NT2/D1 (cell line): ENCODE measurements around the gene ADIRF.
"Not testable (repeated sequence)": the region's sequence is repeated elsewhere in the genome, so short reads cannot be mapped to it uniquely, and the experiment has no call there.

ENCODE experiments used
- DNase-seq: peaks from one replicate; pipeline ENCODE4 v3.0.0-alpha.2; 2011; ENCODE audit warnings: low read depth, low spot score
- H3K27me3 ChIP-seq: 2 replicates; pipeline ENCODE4 v1.6.0; 2011; ENCODE audit warnings: mild to moderate bottlenecking; ENCODE audit not compliant: insufficient read length, insufficient read depth
- H3K36me3 ChIP-seq: 2 replicates; pipeline ENCODE4 v1.6.1; 2011; ENCODE audit warnings: mild to moderate bottlenecking, low read length, mixed read lengths; ENCODE audit not compliant: insufficient read depth, insufficient read length
- H3K4me1 ChIP-seq: 2 replicates; pipeline ENCODE4 v1.5.1; 2011; ENCODE audit not compliant: insufficient read depth, insufficient read length
- H3K4me3 ChIP-seq: 2 replicates; pipeline ENCODE4 v1.5.1; 2011; ENCODE audit warnings: low read depth; ENCODE audit not compliant: insufficient read length
- H3K9ac ChIP-seq: 2 replicates; pipeline ENCODE4 v1.6.0; 2011; ENCODE audit warnings: low read depth; ENCODE audit not compliant: insufficient read length
- H3K9me3 ChIP-seq: 2 replicates; pipeline ENCODE4 v1.5.1; 2011; ENCODE audit warnings: mild to moderate bottlenecking, low read length; ENCODE audit not compliant: insufficient read depth
- SUZ12 ChIP-seq: IDR thresholded peaks from 2 replicates; pipeline ENCODE4 v1.6.1; 2011; ENCODE audit not compliant: insufficient read length, insufficient read depth; ENCODE audit errors: extremely low read depth
- YY1 ChIP-seq: IDR thresholded peaks from 2 replicates; pipeline ENCODE4 v1.6.1; 2011; ENCODE audit not compliant: insufficient read length, insufficient read depth
- ZNF274 ChIP-seq: IDR thresholded peaks from 2 replicates; pipeline ENCODE4 v1.6.1; 2011; ENCODE audit warnings: mild to moderate bottlenecking, low read depth, low read length

ADIRF gene

DNA sequence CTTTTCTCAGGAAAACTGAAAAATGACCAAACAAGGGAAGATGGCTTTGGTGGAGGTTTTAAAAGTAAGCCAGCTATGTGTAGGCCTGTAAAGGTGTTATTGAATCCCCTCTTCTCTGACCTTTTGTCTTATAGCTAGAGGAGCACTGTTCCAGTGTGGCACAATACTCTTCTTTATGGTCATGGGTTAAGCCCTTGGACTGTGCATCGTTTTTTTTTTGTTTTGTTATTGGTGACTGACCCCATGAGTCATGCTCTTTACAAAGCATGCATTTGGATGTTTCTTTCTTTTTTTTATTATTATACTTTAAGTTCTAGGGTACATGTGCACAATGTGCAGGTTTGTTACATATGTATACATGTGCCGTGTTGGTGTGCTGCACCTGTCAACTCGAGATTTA, 32.2 kb downstream of the ADIRF start:
- no peak for DNase-seq
- Histone ChIP-seq H3K27me3 (no peaks in the 10 kb centered on the region), H3K36me3 (no peaks in the 10 kb centered on the region), H3K4me3 (no peak overlapping the region), H3K4me1 (no peaks in the 10 kb centered on the region), H3K9ac (no peak overlapping the region), H3K9me3 (no peaks in the 10 kb centered on the region)
- TF ChIP-seq YY1 = no peak
- no peak for TF ChIP-seq ZNF274
- TF ChIP-seq SUZ12 = no peak

DNA sequence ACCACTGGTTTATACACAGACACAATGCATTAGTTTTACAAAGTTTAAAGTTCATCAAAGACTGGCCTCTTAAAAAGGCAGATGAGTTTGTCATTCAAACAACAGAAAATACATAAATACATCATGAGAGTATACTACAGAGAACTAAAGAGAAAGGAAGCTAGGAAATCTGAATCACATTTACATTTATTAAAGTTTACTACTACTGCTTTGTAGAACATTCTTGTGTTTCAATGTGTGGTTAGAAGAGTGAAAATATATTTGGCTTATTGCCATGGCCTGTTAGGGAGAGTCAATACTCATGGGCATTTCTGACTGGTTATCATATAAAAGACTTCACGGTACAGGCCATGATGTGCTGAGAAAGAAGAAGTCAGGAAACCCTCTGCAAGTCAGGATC, 38.8 kb downstream of the ADIRF start:
- not testable (repeated sequence) for H3K9me3 ChIP-seq

DNA sequence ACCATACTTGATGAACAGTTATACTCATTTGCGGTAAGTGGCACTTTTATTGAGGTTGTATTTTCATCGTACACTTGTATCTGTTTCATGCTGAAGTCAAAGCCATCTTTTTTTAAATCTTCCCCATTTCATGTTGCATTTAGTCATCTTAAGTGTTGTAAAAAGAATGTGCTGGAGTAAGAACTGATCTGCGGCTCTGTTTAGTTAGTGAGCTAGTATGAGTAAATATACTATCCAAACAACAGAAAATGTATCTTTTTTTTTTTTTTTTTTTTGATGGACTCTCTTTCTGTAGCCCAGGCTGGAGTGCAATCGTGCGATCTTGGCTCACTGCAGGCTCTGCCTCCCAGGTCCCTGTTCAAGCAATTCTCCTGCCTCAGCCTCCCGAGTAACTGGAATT, 39.4 kb downstream of the ADIRF start:
- DNase-seq, H3K36me3 ChIP-seq, H3K9me3 ChIP-seq, H3K4me1 ChIP-seq, H3K27me3 ChIP-seq, H3K4me3 ChIP-seq, H3K9ac ChIP-seq: not testable (repeated sequence)

More for the DNA sequence above, 38.8 kb downstream of the ADIRF start:
- not testable (repeated sequence) for H3K9ac ChIP-seq, H3K4me3 ChIP-seq, DNase-seq, H3K27me3 ChIP-seq, H3K4me1 ChIP-seq, H3K36me3 ChIP-seq

DNA sequence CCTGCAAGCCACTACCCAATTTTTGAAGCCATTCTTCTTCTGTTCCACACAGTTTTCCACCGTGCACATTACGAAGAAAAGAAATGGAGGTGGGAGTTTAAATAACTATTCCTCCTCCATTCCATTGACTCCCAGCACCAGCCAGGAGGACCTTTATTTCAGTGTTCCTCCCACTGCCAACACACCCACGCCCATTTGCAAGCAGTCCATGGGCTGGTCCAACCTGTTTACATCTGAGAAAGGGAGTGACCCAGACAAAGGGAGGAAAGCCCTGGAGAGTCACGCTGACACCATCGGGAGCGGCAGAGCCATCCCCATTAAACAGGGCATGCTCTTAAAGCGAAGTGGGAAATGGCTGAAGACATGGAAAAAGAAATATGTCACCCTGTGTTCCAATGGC, 40.0 kb downstream of the ADIRF start:
- H3K9me3 ChIP-seq, H3K27me3 ChIP-seq, H3K4me1 ChIP-seq, DNase-seq, H3K4me3 ChIP-seq, H3K9ac ChIP-seq, H3K36me3 ChIP-seq: not testable (repeated sequence)

DNA sequence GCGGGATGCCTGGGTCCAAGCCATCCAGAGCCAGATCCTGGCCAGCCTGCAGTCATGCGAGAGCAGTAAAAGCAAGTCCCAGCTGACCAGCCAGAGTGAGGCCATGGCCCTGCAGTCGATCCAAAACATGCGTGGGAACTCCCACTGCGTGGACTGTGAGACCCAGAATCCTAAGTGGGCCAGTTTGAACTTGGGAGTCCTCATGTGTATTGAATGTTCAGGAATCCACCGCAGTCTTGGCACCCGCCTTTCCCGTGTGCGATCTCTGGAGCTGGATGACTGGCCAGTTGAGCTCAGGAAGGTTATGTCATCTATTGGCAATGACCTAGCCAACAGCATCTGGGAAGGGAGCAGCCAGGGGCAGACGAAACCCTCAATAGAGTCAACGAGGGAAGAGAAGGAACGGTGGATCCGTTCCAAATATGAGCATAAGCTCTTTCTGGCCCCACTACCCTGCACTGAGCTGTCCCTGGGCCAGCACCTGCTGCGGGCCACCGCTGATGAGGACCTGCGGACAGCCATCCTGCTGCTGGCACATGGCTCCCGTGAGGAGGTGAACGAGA, 40.9 kb downstream of the ADIRF start:
- not testable (repeated sequence) for DNase-seq, H3K27me3 ChIP-seq, H3K4me3 ChIP-seq, H3K9me3 ChIP-seq, H3K4me1 ChIP-seq, H3K36me3 ChIP-seq, H3K9ac ChIP-seq

DNA sequence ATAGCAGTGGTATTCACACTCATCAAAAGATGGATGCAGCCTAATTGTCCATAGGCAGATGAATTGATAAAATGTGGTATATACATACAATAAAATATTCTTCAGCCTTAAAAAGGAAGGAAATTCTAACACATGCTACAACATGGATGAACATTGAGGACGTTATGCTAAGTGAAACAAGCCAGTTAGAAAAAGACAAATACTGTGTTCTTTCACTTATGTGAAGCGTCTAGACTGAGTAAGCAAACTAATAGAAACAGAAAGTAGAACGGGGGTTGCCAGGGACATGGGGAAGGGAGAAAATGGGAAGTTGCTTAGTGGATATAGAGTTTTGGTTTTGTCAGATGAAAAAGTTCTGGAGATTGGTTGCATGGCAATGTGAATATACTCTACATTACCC, 45.2 kb downstream of the ADIRF start:
- H3K27me3 ChIP-seq, H3K4me1 ChIP-seq, H3K36me3 ChIP-seq, H3K9me3 ChIP-seq, H3K9ac ChIP-seq, H3K4me3 ChIP-seq, DNase-seq: not testable (repeated sequence)

DNA sequence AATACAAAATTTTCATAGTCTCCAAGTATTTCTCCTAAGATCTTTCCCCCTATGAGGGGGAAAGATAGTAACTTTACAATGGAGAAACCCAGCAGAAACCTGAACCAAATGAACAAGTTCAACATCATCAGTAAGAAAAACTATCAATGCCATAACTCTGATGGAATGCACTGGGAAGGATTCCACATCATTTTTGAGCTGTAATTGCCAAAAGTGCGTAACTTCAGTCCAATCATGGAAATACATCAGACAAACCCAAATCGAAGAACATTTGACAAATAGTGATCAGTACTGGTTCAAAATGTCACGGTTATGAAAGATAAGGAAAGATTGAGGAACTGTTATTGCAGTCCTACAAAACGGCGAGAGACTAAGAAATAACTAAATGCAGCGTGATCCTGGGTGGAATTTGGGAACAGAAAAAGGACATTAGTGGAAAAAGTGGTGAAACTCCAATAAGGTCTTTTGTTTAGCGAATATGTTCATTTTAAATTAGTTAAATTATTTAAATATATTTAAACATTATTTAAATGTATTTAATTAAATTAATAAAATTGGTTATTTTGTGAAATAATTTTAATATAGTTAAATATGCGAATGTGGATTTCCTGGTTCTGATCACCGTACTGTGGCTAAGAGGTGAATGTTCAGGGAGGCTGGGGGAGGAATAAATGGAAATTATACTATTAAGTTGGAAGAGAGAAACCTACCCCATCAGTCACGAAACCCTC, 46.9 kb downstream of the ADIRF start:
- not testable (repeated sequence) for H3K9ac ChIP-seq, H3K36me3 ChIP-seq, H3K9me3 ChIP-seq, H3K4me3 ChIP-seq, H3K27me3 ChIP-seq, DNase-seq, H3K4me1 ChIP-seq

DNA sequence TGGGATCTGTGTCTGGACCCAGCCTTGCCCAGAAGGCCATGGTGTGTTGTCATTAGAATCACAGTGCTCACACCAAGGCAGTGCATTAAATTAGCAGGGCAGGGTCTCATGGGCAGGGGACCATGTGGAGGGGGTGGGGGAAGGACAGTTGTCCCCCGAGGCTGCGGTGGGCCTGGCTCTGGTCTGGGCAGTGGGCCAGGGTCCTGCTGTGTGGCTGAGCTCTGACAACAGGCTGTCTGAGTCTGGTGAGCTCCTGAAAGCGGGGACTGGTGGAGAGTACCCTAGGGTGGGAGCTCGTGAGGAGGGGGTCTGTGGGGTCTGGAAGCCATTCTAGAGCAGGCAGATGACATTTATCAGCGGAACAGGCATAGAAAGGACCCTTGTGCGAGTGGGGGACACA, 49.8 kb downstream of the ADIRF start:
- H3K9ac ChIP-seq, H3K4me1 ChIP-seq, H3K4me3 ChIP-seq, H3K9me3 ChIP-seq, H3K36me3 ChIP-seq, H3K27me3 ChIP-seq, DNase-seq: not testable (repeated sequence)

DNA sequence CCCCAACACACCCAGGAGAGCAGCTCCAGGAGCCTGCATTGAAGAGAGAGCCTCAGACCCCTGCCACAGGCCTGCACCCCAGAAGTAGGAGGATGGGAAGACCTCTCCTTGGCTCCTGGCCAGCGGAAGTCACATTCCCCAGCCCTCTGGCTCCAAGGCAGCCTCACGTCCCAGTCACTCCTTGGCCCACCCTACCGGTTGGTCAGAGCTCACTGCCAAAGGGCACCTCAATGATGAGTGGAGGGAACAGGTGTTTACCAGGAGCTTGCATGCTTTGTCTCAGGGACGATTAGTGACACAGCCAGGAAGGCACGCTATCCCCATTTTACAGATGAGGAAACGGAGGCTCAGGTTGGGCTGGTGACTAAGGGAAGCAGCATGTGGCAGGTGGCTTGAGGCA, 50.8 kb downstream of the ADIRF start:
- not testable (repeated sequence) for DNase-seq, H3K36me3 ChIP-seq, H3K27me3 ChIP-seq, H3K4me1 ChIP-seq, H3K9me3 ChIP-seq, H3K4me3 ChIP-seq, H3K9ac ChIP-seq

DNA sequence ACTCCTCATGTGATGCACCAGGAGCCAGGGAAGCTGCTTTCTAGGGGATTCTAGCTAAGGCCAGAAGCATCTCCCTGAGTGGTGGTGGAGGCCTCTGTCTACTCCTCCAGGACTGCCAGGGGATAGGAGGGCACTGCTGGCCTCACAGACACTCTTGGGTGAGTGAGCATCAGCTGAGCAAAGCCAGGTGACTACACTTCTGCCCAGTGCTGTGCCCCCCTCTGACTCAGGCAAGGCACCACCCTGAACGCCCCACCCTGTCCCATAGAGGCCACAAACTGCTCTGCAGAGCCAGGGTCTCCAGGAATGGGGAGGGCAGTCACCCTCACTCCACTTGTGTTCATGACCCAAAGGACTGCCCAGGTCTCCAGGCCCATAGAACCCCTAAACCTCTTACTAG, 51.2 kb downstream of the ADIRF start:
- H3K36me3 ChIP-seq, H3K4me1 ChIP-seq, H3K9me3 ChIP-seq, H3K9ac ChIP-seq, H3K4me3 ChIP-seq, H3K27me3 ChIP-seq, DNase-seq: not testable (repeated sequence)

DNA sequence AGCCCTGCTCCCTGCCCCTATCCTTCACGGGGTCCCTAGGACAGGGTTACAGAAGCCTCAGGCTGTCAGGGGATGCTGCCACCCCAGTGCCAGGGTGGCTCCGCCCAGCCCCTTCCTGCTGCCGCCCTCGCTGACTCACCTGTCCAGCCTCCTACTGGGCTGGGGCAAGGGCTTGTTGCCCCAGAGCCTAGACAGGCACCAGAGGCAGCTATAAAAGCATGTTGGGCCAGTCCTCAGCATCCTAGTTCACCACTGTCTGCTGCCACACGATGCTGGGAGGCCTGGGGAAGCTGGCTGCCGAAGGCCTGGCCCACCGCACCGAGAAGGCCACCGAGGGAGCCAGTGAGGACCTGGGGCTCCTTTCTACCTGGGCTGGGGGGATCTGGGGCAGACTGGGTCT, 51.8 kb downstream of the ADIRF start, which contains the start of gene FAM25A:
FAM25A (plus strand) TSS at position 239 of the 400 bp plus-strand sequence; CDS start at position 270, 31 bp downstream.
- not testable (repeated sequence) for H3K27me3 ChIP-seq, H3K9me3 ChIP-seq, H3K4me1 ChIP-seq, H3K36me3 ChIP-seq, H3K9ac ChIP-seq, H3K4me3 ChIP-seq, DNase-seq
